H1 (cell line): Measurements from ENCODE around the gene SLC6A6. TPM values are rescaled to one million over a fixed set of nuclear protein-coding genes. Genes with fewer than 3 reads are reported as not detected.

Experiments
- CTCF ChIA-PET: fragments of 300-600 bp; sonication (Branson Sonifier 250); formaldehyde crosslinking; loops from one replicate; lab custom pipeline; 2021; ENCODE audit not compliant: partially characterized antibody; lab: Charles Lee
- POLR2A ChIA-PET: fragments of 300-600 bp; sonication (Branson Sonifier 250); formaldehyde crosslinking; loops from one replicate; lab custom pipeline; 2021; ENCODE audit warnings: inconsistent platforms; ENCODE audit not compliant: partially characterized antibody; lab: Charles Lee
- DNase-seq, 2 experiments: peaks; one replicate each; pipeline versions ENCODE4 v3.0.0 to v3.0.0-alpha.2; 2010 to 2022; ENCODE audit warnings: low spot score in 2 of 2, low read depth in 1 of 2, mixed read lengths in 1 of 2
- FAIRE-seq: peaks from 2 replicates; lab custom pipeline; 2011; peaks lifted over from hg19 to GRCh38; lab: Jason Lieb, UNC
- H2AFZ ChIP-seq: 2 replicates; pipeline ENCODE4 v1.8.1; 2012; ENCODE audit warnings: low read length, inconsistent platforms
- H2AK5ac ChIP-seq: 2 replicates; pipeline ENCODE4 v1.6.1; 2013; ENCODE audit warnings: low read depth, low read length
- H2BK120ac ChIP-seq: replicated peaks from 2 replicates; pipeline ENCODE3; 2013; ENCODE audit warnings: low read depth, low read length, inconsistent platforms
- H2BK12ac ChIP-seq: 2 replicates; pipeline ENCODE4 v1.6.1; 2013; ENCODE audit warnings: low read depth, low read length
- H2BK15ac ChIP-seq: 2 replicates; pipeline ENCODE4 v1.6.1; 2013; ENCODE audit warnings: low read length
- H2BK20ac ChIP-seq: 2 replicates; pipeline ENCODE4 v1.6.1; 2013; ENCODE audit warnings: low read length
- H2BK5ac ChIP-seq: 2 replicates; pipeline ENCODE4 v1.6.1; 2013; ENCODE audit warnings: low read depth, low read length
- H3K14ac ChIP-seq: 2 replicates; pipeline ENCODE4 v1.6.1; 2013; ENCODE audit warnings: inconsistent platforms; ENCODE audit not compliant: insufficient read length
- H3K18ac ChIP-seq: 2 replicates; pipeline ENCODE4 v1.6.1; 2013; ENCODE audit warnings: low read length; ENCODE audit errors: extremely low read depth
- H3K23ac ChIP-seq: 2 replicates; pipeline ENCODE4 v1.6.1; 2013; ENCODE audit warnings: inconsistent platforms; ENCODE audit not compliant: insufficient read length
- H3K23me2 ChIP-seq: 2 replicates; pipeline ENCODE4 v1.6.1; 2013; ENCODE audit warnings: low read depth, low read length
- H3K27ac ChIP-seq: 2 replicates; pipeline ENCODE4 v1.6.1; 2011; ENCODE audit warnings: low read depth, low read length, inconsistent platforms
- H3K27me3 ChIP-seq, 4 experiments: replicated peaks in 1 of 4; 1 replicate in 1 of 4; 2 replicates in 3 of 4; pipeline versions ENCODE4 v1.6.1 to v1.8.1; 2011 to 2013; ENCODE audit warnings: low read length in 3 of 4, mild to moderate bottlenecking in 3 of 4, inconsistent platforms in 2 of 4, mixed read lengths in 2 of 4, moderate library complexity in 1 of 4; ENCODE audit not compliant: control insufficient read depth in 3 of 4, insufficient read depth in 3 of 4; ENCODE audit errors: extremely low read depth in 1 of 4
- H3K36me3 ChIP-seq, 4 experiments: 2 replicates each; pipeline versions ENCODE4 v1.6.1 to v1.8.1; 2011 to 2013; ENCODE audit warnings: mild to moderate bottlenecking in 4 of 4, low read length in 3 of 4, moderate library complexity in 2 of 4, control low read depth in 1 of 4, inconsistent platforms in 1 of 4; ENCODE audit not compliant: insufficient read depth in 4 of 4, control insufficient read depth in 2 of 4
- H3K4ac ChIP-seq: replicated peaks from 2 replicates; pipeline ENCODE3; 2013; ENCODE audit warnings: low read length, low read depth, mixed read lengths, inconsistent platforms; ENCODE audit not compliant: insufficient read length
- H3K4me1 ChIP-seq, 4 experiments: replicated peaks in 1 of 4; 1 replicate in 1 of 4; 2 replicates in 3 of 4; pipeline versions ENCODE4 v1.6.1 to v1.8.1; 2011 to 2013; ENCODE audit warnings: low read length in 3 of 4, inconsistent platforms in 2 of 4, mixed read lengths in 1 of 4; ENCODE audit not compliant: insufficient read depth in 4 of 4, control insufficient read depth in 3 of 4
- H3K4me2 ChIP-seq, 2 experiments: 2 replicates each; pipeline versions ENCODE4 v1.6.1 to v1.8.1; 2011 to 2013; ENCODE audit warnings: low read depth in 2 of 2, low read length in 2 of 2, control low read depth in 1 of 2, inconsistent platforms in 1 of 2, mild to moderate bottlenecking in 1 of 2; ENCODE audit not compliant: insufficient read depth in 1 of 2
- H3K4me3 ChIP-seq, 4 experiments: fragments of 200-600, 300-600 bp in 1 of 4; sonication (generic), shearing (Covaris generic), sonication (Bioruptor Twin) in 1 of 4; 2 replicates each; pipeline versions ENCODE4 v1.5.1 to v1.8.1; 2011 to 2016; ENCODE audit warnings: low read length in 4 of 4, low read depth in 3 of 4, control low read depth in 2 of 4, inconsistent platforms in 2 of 4, mild to moderate bottlenecking in 2 of 4, mixed read lengths in 1 of 4, moderate library complexity in 1 of 4; ENCODE audit not compliant: insufficient read depth in 2 of 4; ENCODE audit errors: extremely low read depth in 1 of 4
- H3K56ac ChIP-seq: replicated peaks from 2 replicates; pipeline ENCODE3; 2013; ENCODE audit warnings: low read depth, mild to moderate bottlenecking, mixed read lengths, low read length, inconsistent platforms; ENCODE audit not compliant: insufficient read length
- H3K79me1 ChIP-seq: 2 replicates; pipeline ENCODE4 v1.6.1; 2013; ENCODE audit warnings: low read depth, low read length, control low read depth
- H3K79me2 ChIP-seq, 2 experiments: 2 replicates each; pipeline versions ENCODE4 v1.6.1 to v1.8.1; 2012 to 2013; ENCODE audit warnings: low read length in 2 of 2, mild to moderate bottlenecking in 2 of 2, inconsistent platforms in 1 of 2; ENCODE audit not compliant: insufficient read depth in 2 of 2, control insufficient read depth in 1 of 2
- H3K9ac ChIP-seq, 4 experiments: replicated peaks in 1 of 4; 1 replicate in 1 of 4; 2 replicates in 3 of 4; pipeline versions ENCODE4 v1.6.1 to v1.8.1; 2011 to 2013; ENCODE audit warnings: low read depth in 3 of 4, low read length in 3 of 4, control low read depth in 2 of 4, mild to moderate bottlenecking in 2 of 4, moderate library complexity in 2 of 4, inconsistent platforms in 1 of 4; ENCODE audit errors: extremely low read depth in 1 of 4
- H3K9me3 ChIP-seq, 2 experiments: 2 replicates each; pipeline versions ENCODE4 v1.6.1 to v1.8.1; 2012 to 2013; ENCODE audit warnings: mild to moderate bottlenecking in 2 of 2, moderate library complexity in 2 of 2, control low read depth in 1 of 2, inconsistent platforms in 1 of 2, low read depth in 1 of 2, low read length in 1 of 2, mixed read lengths in 1 of 2; ENCODE audit not compliant: insufficient read depth in 2 of 2
- H4K20me1 ChIP-seq, 2 experiments: replicated peaks in 1 of 2; 2 replicates each; pipeline versions ENCODE3 to v1.8.1; 2011 to 2013; ENCODE audit warnings: inconsistent platforms in 2 of 2, low read length in 2 of 2, mild to moderate bottlenecking in 1 of 2; ENCODE audit not compliant: insufficient read depth in 2 of 2, control insufficient read depth in 1 of 2
- H4K5ac ChIP-seq: 2 replicates; pipeline ENCODE4 v1.6.1; 2013; ENCODE audit warnings: low read length, low read depth, mixed read lengths, inconsistent platforms; ENCODE audit not compliant: insufficient read length
- H4K8ac ChIP-seq: 2 replicates; pipeline ENCODE4 v1.8.0; 2013; ENCODE audit warnings: mild to moderate bottlenecking, moderate library complexity, low read length, inconsistent platforms; ENCODE audit not compliant: insufficient read depth; ENCODE audit errors: extremely low read depth
- H4K91ac ChIP-seq: replicated peaks from 2 replicates; pipeline ENCODE3; 2013; ENCODE audit warnings: low read length, mixed read lengths, inconsistent platforms; ENCODE audit not compliant: insufficient read length
- CBX8 ChIP-seq: fragments of 300-800, 300-1000 bp; sonication (generic); IDR thresholded peaks from 2 replicates; pipeline ENCODE4 v1.7.1; 2016; ENCODE audit warnings: low read depth, low read length, borderline replicate concordance
- E2F6 ChIP-seq: IDR thresholded peaks from 2 replicates; pipeline ENCODE4 v1.6.1; 2012; ENCODE audit warnings: inconsistent platforms
- JUN ChIP-seq: IDR thresholded peaks from 2 replicates; pipeline ENCODE4 v1.6.1; 2011; ENCODE audit warnings: low read depth, mild to moderate bottlenecking, improper control_type of control experiment, low read length
- SAP30 ChIP-seq: fragments of 300-600 bp; sonication (generic); IDR thresholded peaks from 2 replicates; pipeline ENCODE4 v1.7.1; 2012; ENCODE audit warnings: low read length, moderate library complexity, mild to moderate bottlenecking, inconsistent platforms; ENCODE audit not compliant: insufficient read depth, insufficient replicate concordance
- TBP ChIP-seq: IDR thresholded peaks from 2 replicates; pipeline ENCODE4 v1.6.1; 2011; ENCODE audit warnings: low read depth, low read length, improper control_type of control experiment
- YY1 ChIP-seq: IDR thresholded peaks from 2 replicates; pipeline ENCODE4 v1.6.1; 2011; ENCODE audit warnings: low read depth, mild to moderate bottlenecking, low read length
- WGBS, 2 experiments: shearing (Covaris generic) in 1 of 2; methylation state at CpG; one replicate each; pipeline versions ENCODE4 v1.1.6 to v1.1.7; 2013 to 2015; ENCODE audit warnings: low lambda C conversion rate in 2 of 2, mixed read lengths in 2 of 2, inconsistent platforms in 1 of 2, low coverage in 1 of 2, missing lambda C conversion rate in 1 of 2; ENCODE audit not compliant: insufficient replicate concordance in 2 of 2, insufficient coverage in 1 of 2, insufficient read length in 1 of 2; ENCODE audit errors: extremely low coverage in 1 of 2, missing lambda C conversion rate in 1 of 2; 5-methylcytosine and 5-hydroxymethylcytosine counted together
- polyA plus RNA-seq, 7 experiments: library from polyadenylated mRNA; depleted of rRNA in 3 of 7; stranded (reverse) in 5 of 7; unstranded in 2 of 7; fragments of >200 nt in 5 of 7; fragments of 200-250 nt in 2 of 7; gene quantifications; 1 replicate in 5 of 7; 2 replicates in 1 of 7; 4 replicates in 1 of 7; pipeline versions ENCODE4 v1.2.1 to v1.2.3, GENCODE V29; 2011 to 2013; ENCODE audit warnings: missing spikeins in 2 of 7, mixed read lengths in 2 of 7
- total RNA-seq: library from RNA; stranded (reverse); fragmentation: NEBNext Ultra II Directional; extraction: Animal tissue kit (Norgen Biotek cat#: 25700); gene quantifications from 2 replicates; pipeline ENCODE4 v1.2.1, GENCODE V29; 2021

The SLC6A6 gene
- total and polyA plus RNA-seq, 2 of the 8 experiments (the other 6 are each of a cell fraction or from before 2014, with no cell fraction given), result 66.2 to 144 TPM

DNA sequence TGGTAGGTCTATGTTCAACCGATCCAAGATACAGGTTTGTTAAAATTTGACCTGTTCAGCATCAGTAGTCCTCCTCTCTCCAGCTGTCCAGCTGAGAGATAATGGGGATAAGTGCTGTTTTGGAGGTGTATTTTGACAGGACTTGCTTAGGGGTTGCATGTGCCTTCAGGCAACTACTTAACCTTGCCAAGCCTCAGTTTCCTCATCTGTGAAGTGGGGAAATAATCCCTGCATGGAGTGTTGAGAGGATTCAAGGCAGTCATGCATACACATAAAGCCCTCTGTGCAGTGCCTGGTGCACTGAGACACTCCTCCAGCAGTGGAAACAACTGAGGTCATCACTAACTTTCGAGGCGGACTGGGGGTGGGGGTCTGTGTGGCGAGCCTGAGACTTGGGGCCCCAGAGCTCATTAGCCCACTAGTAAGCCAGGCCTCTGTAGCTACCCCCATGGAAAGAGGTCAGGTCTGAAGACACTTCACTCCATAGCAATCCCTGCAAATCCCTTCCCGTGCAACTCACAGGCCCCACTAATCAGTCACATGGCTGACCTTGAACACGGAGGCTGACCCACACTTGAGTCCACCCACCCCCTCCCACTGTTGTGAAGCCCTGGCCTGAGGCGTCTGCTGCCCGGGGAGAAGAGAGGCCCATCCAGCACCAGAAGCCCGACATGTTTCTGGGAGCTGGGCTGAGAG lies 25.9 kb upstream of the SLC6A6 start:
- POLR2A ChIA-PET, result interaction anchor here (1.0 to 2.4 kb wide), 3 partner anchors 12 to 119 kb away, joined by 3 to 7 read pairs (median 6); no protein-coding TSS in a partner anchor

More for the DNA sequence above, 25.9 kb upstream of the SLC6A6 start:
- Histone ChIP-seq H3K4me2 (no peak overlapping the region), H2BK15ac (no peak overlapping the region), H3K4ac (no peak overlapping the region), H2BK12ac (no peak overlapping the region), H3K56ac (no peak overlapping the region), H3K18ac (no peak overlapping the region), H4K5ac (no peak overlapping the region), H4K8ac (no peak overlapping the region), H3K79me2 (no peaks in the 10 kb centered on the region), H3K23ac (no peak overlapping the region), H2BK20ac (no peak overlapping the region), H2BK120ac (no peak overlapping the region), H3K27me3 (no peaks in the 10 kb centered on the region), H3K79me1 (no peaks in the 10 kb centered on the region), H2AK5ac (no peak overlapping the region), H2BK5ac (no peak overlapping the region), H4K20me1 (no peaks in the 10 kb centered on the region), H2AFZ (no peak overlapping the region), H4K91ac (no peak overlapping the region), H3K23me2 (no peaks in the 10 kb centered on the region), H3K9me3 (no peaks in the 10 kb centered on the region), H3K4me3 (no peak overlapping the region), H3K14ac (no peak overlapping the region), H3K27ac (no peak overlapping the region), H3K9ac (no peak overlapping the region), H3K36me3 (no peaks in the 10 kb centered on the region), H3K4me1 (peaks cover 2 to 9% (median 3%) of the 10 kb centered on the region in 4 experiments; a peak in 4 of 7 replicates)
- DNase-seq (no peak), FAIRE-seq (no peak)
- CTCF ChIA-PET, result interaction anchor here (0.9 to 7.4 kb wide), 10 partner anchors 10 to 101 kb away, joined by 3 to 70 read pairs (median 4); no protein-coding TSS in a partner anchor
- TF ChIP-seq E2F6 (no peak), CBX8 (no peak), JUN (no peak), SAP30 (no peak), TBP (no peak), YY1 (no peak)
- WGBS, 2 experiments, result 90% methylated on average over 9 of the region's 9 CpGs; no CpG with 5 or more reads in 1 of the 2 experiments
